ENCODE data around the gene GAK.
"Not testable (repeated sequence)": the region's sequence is repeated elsewhere in the genome, so short reads cannot be mapped to it uniquely, and the experiment has no call there.

Gene GAK

DNA sequence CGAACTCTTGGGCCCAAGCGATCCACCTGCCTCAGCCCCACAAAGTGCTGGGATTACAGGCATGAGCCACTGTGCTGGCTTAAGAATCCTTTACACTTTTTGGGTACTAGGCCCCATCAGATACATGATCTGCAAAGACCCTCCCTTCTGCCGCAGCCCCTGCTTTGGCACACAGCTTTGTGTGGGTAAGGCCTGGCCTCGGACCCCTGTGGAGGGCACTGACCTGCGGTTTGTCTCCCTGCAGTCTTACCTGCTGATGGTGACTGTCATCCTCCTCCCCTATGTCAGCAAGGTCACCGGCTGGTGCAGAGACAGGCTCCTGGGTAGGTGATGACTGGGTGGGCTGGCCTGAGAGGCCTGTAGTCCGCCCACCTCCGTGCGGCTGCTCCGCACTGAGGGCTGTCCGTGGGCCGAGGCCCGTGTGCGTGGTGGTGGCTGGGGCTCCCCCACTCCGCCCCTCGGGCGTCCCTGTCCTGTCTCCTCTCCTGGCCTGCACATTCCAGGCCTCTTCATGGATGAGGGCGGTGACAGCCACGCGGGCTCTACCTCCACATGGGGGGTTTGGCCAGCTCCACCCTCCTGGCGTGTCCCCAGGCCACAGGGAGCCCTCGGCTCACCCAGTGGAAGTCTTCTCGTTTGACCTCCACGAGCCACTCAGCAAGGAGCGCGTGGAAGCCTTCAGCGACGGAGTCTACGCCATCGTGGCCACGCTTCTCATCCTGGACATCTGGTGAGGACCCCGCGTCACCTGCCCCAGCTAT lies 23.2 kb upstream of the GAK start:
- DNase-seq: no peak
- in situ Hi-C loops (cut with MboI; ENCODE audit: low pct_unique_long_range_greater_than_20kb, low sequenced_read_pairs): no loop called here

GRCh38 chr4:954211-955020 lies 22.3 kb upstream of the GAK start:
- in situ Hi-C loops (cut with MboI; ENCODE audit: low pct_unique_long_range_greater_than_20kb, low sequenced_read_pairs): no loop called here
- DNase-seq: no peak

DNA sequence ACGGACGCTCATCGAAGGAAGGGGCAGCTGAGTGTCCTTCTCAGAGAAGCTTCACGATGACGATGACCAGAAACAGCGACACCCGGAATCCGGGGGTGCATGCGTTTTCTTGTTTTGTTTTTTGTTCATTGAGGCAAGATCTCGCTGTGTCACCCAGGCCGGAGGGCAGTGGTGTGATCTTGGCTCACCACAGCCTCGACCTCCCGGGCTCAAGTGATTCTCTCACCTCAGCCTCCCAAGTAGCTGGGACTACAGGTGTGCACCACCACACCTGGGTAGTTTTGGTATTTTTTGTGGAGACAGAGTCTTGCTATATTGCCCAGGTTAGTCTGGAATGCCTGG lies 21.4 kb upstream of the GAK start:
- in situ Hi-C loops (cut with MboI; ENCODE audit: low pct_unique_long_range_greater_than_20kb, low sequenced_read_pairs): no loop called here
- DNase-seq: no peak

DNA sequence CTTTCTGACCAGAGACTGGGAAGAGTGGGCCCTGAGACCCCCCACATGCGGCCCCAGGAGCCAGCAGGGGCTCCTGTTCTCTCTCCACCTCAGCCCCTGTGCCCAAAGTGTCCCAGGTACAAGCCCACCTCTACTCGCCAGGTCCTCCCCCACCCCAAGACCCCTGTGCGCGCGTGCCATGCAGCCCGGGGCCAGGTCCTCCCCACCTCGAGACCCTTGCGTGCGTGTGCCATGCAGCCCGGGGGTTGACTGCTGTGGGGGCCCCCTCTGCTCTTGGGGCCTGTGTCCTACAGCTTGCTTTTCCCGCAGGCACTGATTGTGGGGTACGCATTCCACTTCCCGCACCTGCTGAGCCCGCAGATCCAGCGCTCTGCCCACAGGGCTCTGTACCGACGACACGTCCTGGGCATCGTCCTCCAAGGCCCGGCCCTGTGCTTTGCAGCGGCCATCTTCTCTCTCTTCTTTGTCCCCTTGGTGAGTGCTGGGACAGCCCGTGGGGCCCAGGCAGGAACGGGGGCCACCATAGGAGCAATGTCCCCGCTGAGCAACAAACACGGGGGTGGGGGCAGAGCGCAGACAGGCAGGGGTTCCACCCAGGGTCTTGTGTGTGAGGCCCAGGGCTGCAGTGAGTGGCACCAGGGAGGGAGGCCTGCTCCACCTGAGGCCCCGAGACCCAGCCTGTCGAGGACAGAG lies 20.9 kb upstream of the GAK start:
- no peak for DNase-seq
- in situ Hi-C loops (cut with MboI; ENCODE audit: low pct_unique_long_range_greater_than_20kb, low sequenced_read_pairs): no loop called here

GRCh38 chr4:951594-952468 lies 19.7 kb upstream of the GAK start:
- no peak for DNase-seq
- in situ Hi-C loops (cut with MboI; ENCODE audit: low pct_unique_long_range_greater_than_20kb, low sequenced_read_pairs): no loop called here

DNA sequence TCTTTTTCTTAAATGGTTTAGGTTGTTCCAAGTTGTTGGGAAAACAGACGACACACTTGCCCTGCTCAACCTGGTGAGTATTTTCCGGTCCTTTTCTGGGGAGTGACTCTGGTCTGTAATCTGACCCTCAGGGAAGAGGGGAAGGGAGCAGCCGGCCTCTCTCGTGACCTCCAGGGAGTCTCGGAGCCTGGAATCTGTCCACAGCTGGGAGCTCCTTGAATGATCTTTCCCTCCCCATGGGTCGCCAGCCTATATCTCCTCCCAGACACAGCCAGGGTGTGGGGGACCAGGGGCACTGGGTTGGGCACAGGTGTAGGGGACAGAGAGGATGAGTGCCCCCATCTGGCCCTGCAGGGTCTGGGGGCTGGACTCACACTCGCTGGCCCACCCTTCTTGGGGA lies 19.1 kb upstream of the GAK start:
- no peak for DNase-seq
- in situ Hi-C loops (cut with MboI; ENCODE audit: low pct_unique_long_range_greater_than_20kb, low sequenced_read_pairs): no loop called here

GRCh38 chr4:950136-951020 lies 18.3 kb upstream of the GAK start:
- in situ Hi-C loops (cut with MboI; ENCODE audit: low pct_unique_long_range_greater_than_20kb, low sequenced_read_pairs): no loop called here
- DNase-seq: no peak

GRCh38 chr4:949656-950055 lies 17.5 kb upstream of the GAK start:
- in situ Hi-C loops (cut with MboI; ENCODE audit: low pct_unique_long_range_greater_than_20kb, low sequenced_read_pairs): no loop called here
- no peak for DNase-seq

GRCh38 chr4:948936-949300 lies 16.8 kb upstream of the GAK start:
- in situ Hi-C loops (cut with MboI; ENCODE audit: low pct_unique_long_range_greater_than_20kb, low sequenced_read_pairs): no loop called here
- no peak for DNase-seq

DNA sequence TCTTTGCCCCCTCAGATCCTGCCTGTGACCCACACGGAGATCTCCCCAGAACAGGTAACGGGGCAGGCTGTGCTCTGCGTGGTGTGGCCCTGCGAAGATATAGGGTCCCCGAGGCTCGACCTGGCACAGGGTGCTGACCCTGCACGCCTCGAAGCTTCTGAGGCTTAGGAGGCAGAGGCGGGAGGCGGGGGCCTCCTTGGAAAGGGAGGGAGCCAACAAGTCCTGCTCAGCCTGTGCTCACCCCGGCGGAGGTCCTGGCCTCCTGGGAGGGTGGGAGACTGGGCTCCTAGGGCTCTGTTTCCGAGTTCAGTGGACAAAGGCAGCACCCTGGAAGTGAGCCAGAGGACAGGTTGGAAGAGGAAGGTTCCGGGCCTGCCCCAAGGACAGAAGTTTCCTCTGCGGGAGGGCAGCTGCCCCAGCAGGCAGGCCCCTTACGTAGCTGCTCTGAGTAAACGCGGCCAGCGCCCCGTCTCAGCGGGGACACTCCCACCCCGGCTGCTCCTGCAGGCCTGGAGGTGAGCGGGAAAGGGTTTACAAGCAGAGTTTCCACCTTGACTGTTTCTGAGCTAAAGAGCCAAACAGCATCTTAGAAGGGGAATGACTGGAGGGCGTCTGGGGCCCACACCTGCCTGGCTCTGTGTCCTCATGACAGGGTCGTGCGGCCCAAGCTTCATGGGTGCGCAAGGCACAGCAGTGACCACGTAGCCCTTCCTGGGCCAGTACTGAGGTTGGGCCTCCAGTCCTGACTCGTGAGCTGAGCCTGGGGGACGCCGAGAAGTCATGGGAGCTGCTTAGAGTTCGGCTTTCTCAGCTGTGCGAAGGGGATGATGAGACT lies 16.2 kb upstream of the GAK start:
- DNase-seq: no peak
- in situ Hi-C loops (cut with MboI; ENCODE audit: low pct_unique_long_range_greater_than_20kb, low sequenced_read_pairs): no loop called here

DNA sequence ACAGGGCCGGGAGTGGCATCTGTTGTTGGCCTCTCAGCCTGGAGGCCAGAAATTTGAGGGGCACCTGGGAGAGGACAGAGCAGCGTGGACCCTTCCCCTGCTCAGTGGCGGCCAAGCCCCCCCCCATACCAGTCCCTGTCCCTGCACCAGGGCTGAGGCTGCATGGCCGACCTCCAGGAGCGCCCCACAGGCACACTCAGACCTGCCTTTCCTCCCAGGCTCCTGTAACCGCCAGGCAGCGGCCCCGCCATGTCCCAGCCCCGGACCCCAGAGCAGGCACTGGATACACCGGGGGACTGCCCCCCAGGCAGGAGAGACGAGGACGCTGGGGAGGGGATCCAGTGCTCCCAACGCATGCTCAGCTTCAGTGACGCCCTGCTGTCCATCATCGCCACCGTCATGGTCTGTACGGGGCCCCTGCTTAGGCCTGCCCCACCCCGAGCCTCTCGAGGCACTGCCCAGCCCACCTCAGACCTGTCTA lies 15.4 kb upstream of the GAK start:
- in situ Hi-C loops (cut with MboI; ENCODE audit: low pct_unique_long_range_greater_than_20kb, low sequenced_read_pairs): no loop called here
- no peak for DNase-seq

DNA sequence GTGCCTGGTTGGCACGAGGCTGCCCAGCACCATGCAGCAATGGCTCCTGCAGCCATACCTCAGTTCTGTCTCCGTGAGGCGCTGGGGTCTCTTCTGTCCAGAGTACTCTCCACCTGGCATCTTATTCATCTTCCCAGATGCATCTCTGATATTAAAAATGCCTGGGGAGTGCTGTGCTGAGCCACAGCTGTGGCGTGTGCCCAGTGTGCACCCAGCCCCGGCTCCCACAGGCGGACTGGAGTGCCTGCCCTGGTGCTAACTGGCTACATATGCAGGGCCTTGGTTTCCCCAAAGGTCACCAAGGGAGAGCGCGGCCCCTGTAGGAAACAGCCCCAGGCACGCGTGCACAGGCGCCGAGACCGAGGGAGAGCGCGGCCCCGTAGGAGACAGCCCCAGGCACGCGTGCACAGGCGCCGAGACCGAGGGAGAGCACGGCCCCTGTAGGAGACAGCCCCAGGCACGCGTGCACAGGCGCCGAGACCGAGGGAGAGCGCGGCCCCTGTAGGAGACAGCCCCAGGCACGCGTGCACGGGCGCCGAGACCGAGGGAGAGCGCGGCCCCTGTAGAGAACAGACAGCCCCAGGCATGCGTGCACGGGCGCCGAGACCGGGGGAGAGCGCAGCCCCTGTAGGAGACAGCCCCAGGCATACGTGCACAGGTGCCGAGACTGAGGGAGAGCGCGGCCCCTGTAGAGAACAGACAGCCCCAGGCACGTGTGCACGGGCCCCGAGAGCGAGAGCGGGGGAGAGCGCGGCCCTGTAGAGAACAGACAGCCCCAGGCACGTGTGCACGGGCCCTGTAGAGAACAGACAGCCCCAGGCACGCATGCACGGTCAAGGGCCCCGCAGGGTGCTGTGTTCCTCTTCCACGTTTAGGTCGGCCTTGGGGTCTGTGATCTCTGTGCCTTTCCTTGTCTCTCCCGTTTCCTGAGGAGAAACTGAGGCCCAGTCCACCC lies 14.7 kb upstream of the GAK start:
- DNase-seq: no peak
- in situ Hi-C loops (cut with MboI; ENCODE audit: low pct_unique_long_range_greater_than_20kb, low sequenced_read_pairs): no loop called here

GRCh38 chr4:946103-946450 lies 14.0 kb upstream of the GAK start:
- no peak for DNase-seq
- in situ Hi-C loops (cut with MboI; ENCODE audit: low pct_unique_long_range_greater_than_20kb, low sequenced_read_pairs): no loop called here

GRCh38 chr4:945274-946102 lies 13.4 kb upstream of the GAK start:
- DNase-seq: no peak
- in situ Hi-C loops (cut with MboI; ENCODE audit: low pct_unique_long_range_greater_than_20kb, low sequenced_read_pairs): no loop called here

GRCh38 chr4:939508-939907 lies 7.4 kb upstream of the GAK start:
- DNase-seq; in situ Hi-C loops (cut with MboI; ENCODE audit: low pct_unique_long_range_greater_than_20kb, low sequenced_read_pairs): not testable (repeated sequence)

DNA sequence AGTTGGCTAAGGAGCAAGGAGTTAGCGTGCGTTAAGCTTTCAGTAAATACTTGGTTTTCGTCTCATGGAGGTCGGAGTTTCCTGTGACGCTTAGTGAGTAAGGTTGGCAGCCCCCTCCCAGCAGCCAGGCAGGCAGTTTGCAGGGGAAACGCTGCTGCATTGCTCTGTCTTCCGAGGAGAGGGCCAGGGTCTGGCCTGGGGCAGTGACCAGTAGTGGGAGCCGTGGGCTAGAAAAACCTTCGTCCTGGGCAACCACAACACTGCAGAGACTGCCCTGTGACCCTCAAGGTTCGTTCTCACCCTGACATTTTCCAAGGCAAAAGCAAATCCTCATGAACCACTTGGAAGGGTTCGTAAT lies 576 bp upstream of the GAK start:
- DNase-seq: no peak
- in situ Hi-C loops (cut with MboI; ENCODE audit: low pct_unique_long_range_greater_than_20kb, low sequenced_read_pairs): no loop called here

All from KBM-7 (cell line).